K562 (cell line): ENCODE measurements around the gene CYSRT1. TPM values are rescaled to one million over a fixed set of nuclear protein-coding genes. Genes with fewer than 3 reads are reported as not detected.

Source experiments
- ATAC-seq: fragments of 200-7000 bp; cut with Tn5 transposase; 3 replicates; pipeline ENCODE4 v1.9.1; 2020; ENCODE audit warnings: moderate library complexity
- BruUV-seq: library from RNA; stranded (reverse); fragments of 400-500 nt; replicated peaks from 2 replicates; lab custom pipeline; 2021; lab: Mats Ljungman, UMichigan
- CTCF ChIA-PET: fragments of 300-600 bp; formaldehyde crosslinking; extraction: SDS; loops from one replicate; lab custom pipeline; 2021; ENCODE audit warnings: low intra/inter-chr PET ratio; lab: Yijun Ruan, JAX
- POLR2A ChIA-PET: fragments of 300-600, 350-650 bp; sonication (Branson Sonifier 250); formaldehyde crosslinking; extraction: SDS; loops from one replicate; lab custom pipeline; 2021; ENCODE audit warnings: antibody characterized with exemption, inconsistent platforms; lab: Yijun Ruan, JAX
- DNase-seq, 4 experiments: peaks; one replicate each; pipeline versions ENCODE4 v3.0.0 to v3.0.0-alpha.2; 2011 to 2018; ENCODE audit warnings: low spot score in 3 of 4, mixed read lengths in 3 of 4; ENCODE audit errors: extremely low read depth in 1 of 4
- FAIRE-seq: peaks from 2 replicates; lab custom pipeline; 2011; peaks lifted over from hg19 to GRCh38; lab: Jason Lieb, UNC
- H2AFZ ChIP-seq: 2 replicates; pipeline ENCODE4 v1.6.0; 2011; ENCODE audit warnings: low read depth, low read length, control low read depth, inconsistent platforms
- H3K27ac ChIP-seq: fragments of 200-600 bp; 3 replicates; pipeline ENCODE4 v1.8.0; 2011; ENCODE audit warnings: low read depth, mild to moderate bottlenecking, control low read depth, inconsistent platforms, low read length, moderate library complexity, mixed read lengths; ENCODE audit errors: extremely low read depth
- H3K27me3 ChIP-seq, 2 experiments: fragments of 300-600 bp in 1 of 2; 2 replicates in 1 of 2; 3 replicates in 1 of 2; pipeline versions ENCODE4 v1.6.0 to v1.8.0; 2011; ENCODE audit warnings: inconsistent platforms in 2 of 2, low read length in 2 of 2, mild to moderate bottlenecking in 1 of 2, mixed read lengths in 1 of 2, moderate library complexity in 1 of 2; ENCODE audit not compliant: control insufficient read depth in 2 of 2, insufficient read depth in 2 of 2
- H3K36me3 ChIP-seq: fragments of 300-600 bp; 3 replicates; pipeline ENCODE4 v1.8.0; 2011; ENCODE audit warnings: mild to moderate bottlenecking, low read length, inconsistent platforms; ENCODE audit not compliant: control insufficient read depth, insufficient read depth
- H3K4me1 ChIP-seq, 2 experiments: fragments of 200-600 bp in 1 of 2; replicated peaks in 1 of 2; 2 replicates in 1 of 2; 3 replicates in 1 of 2; pipeline versions ENCODE4 v1.5.1 to v1.8.0; 2011; ENCODE audit warnings: inconsistent platforms in 2 of 2, low read length in 2 of 2, mild to moderate bottlenecking in 1 of 2, mixed read lengths in 1 of 2, moderate library complexity in 1 of 2; ENCODE audit not compliant: control insufficient read depth in 2 of 2, insufficient read depth in 2 of 2
- H3K4me2 ChIP-seq: 2 replicates; pipeline ENCODE4 v1.6.1; 2011; ENCODE audit warnings: low read length, control low read depth, inconsistent platforms, mixed read lengths; ENCODE audit not compliant: insufficient read depth
- H3K4me3 ChIP-seq: fragments of 200-600 bp; sonication (generic), shearing (Covaris generic); 2 replicates; pipeline ENCODE4 v1.5.1; 2016; ENCODE audit warnings: control low read depth, inconsistent platforms
- H3K79me2 ChIP-seq: fragments of 200-600 bp; 3 replicates; pipeline ENCODE4 v1.8.0; 2011; ENCODE audit warnings: low read length, inconsistent platforms; ENCODE audit not compliant: control insufficient read depth, insufficient read depth
- H3K9ac ChIP-seq, 2 experiments: 2 replicates each; pipeline versions ENCODE4 v1.6.0 to v1.6.1; 2011; ENCODE audit warnings: low read depth in 2 of 2, low read length in 2 of 2, control low read depth in 1 of 2, inconsistent platforms in 1 of 2, mild to moderate bottlenecking in 1 of 2, mixed read lengths in 1 of 2; ENCODE audit not compliant: insufficient read depth in 1 of 2
- H3K9me1 ChIP-seq: one replicate; pipeline ENCODE4 v1.6.0; 2011; ENCODE audit warnings: inconsistent platforms, mild to moderate bottlenecking, low read length, moderate library complexity; ENCODE audit not compliant: control insufficient read depth, insufficient read depth
- H3K9me3 ChIP-seq: replicated peaks from 2 replicates; pipeline ENCODE4 v1.5.1; 2011; ENCODE audit warnings: low read depth, low read length, inconsistent platforms; ENCODE audit not compliant: control insufficient read depth, insufficient read depth
- H4K20me1 ChIP-seq: replicated peaks from 2 replicates; pipeline ENCODE4 v1.6.1; 2011; ENCODE audit warnings: low read length, inconsistent platforms, mixed read lengths; ENCODE audit not compliant: control insufficient read depth, insufficient read depth
- CBX3 ChIP-seq, 2 experiments: IDR thresholded peaks; 1 replicate in 1 of 2; 2 replicates in 1 of 2; pipeline ENCODE4 v1.6.1; 2012; ENCODE audit warnings: inconsistent platforms in 2 of 2, low read length in 2 of 2, borderline replicate concordance in 1 of 2, control low read depth in 1 of 2
- HES1 ChIP-seq: fragments of 450-650 bp; IDR thresholded peaks from 2 replicates; pipeline ENCODE4 v1.6.1; 2016; ENCODE audit warnings: low read depth, mild to moderate bottlenecking, moderate library complexity
- POLR2G ChIP-seq: fragments of 200-400 bp; formaldehyde crosslinking; IDR thresholded peaks from 2 replicates; pipeline ENCODE4 v1.6.1; 2017; ENCODE audit warnings: low read depth, mild to moderate bottlenecking, antibody characterized with exemption, low read length, moderate library complexity
- PRDM10 ChIP-seq: fragments of 450-650 bp; IDR thresholded peaks from 2 replicates; pipeline ENCODE4 v1.6.1; 2018; ENCODE audit not compliant: partially characterized antibody
- RBFOX2 ChIP-seq: fragments of 200-400 bp; formaldehyde crosslinking; IDR thresholded peaks from 2 replicates; pipeline ENCODE4 v1.6.1; 2017; ENCODE audit warnings: low read depth, mild to moderate bottlenecking, low read length, moderate library complexity
- RBM22 ChIP-seq: fragments of 200-400 bp; formaldehyde crosslinking; IDR thresholded peaks from 2 replicates; pipeline ENCODE4 v1.6.1; 2018; ENCODE audit warnings: low read length, low read depth; ENCODE audit not compliant: poor library complexity, severe bottlenecking
- SMARCC2 ChIP-seq: fragments of 450-650 bp; IDR thresholded peaks from 2 replicates; pipeline ENCODE4 v1.6.1; 2017; ENCODE audit warnings: antibody characterized with exemption, moderate library complexity, mild to moderate bottlenecking, low read depth
- TOE1 ChIP-seq, 2 experiments: fragments of 450-650 bp in 1 of 2; sonication (generic) in 1 of 2; formaldehyde crosslinking in 1 of 2; IDR thresholded peaks; 2 replicates each; pipeline versions ENCODE4 v1.7.1 to v1.8.0; 2016 to 2022; ENCODE audit warnings: borderline replicate concordance in 2 of 2, mild to moderate bottlenecking in 2 of 2, antibody characterized with exemption in 1 of 2, inconsistent platforms in 1 of 2, low read depth in 1 of 2, missing genetic modification reagents in 1 of 2, moderate library complexity in 1 of 2
- ZKSCAN1 ChIP-seq: fragments of 150-350 bp; IDR thresholded peaks from 2 replicates; pipeline ENCODE4 v1.6.1; 2016; ENCODE audit warnings: low read depth, low read length
- ZNF592 ChIP-seq: fragments of 450-650 bp; IDR thresholded peaks from 2 replicates; pipeline ENCODE4 v1.6.1; 2017; ENCODE audit warnings: antibody characterized with exemption, mild to moderate bottlenecking
- WGBS: fragments of 100-300 bp; shearing (Covaris generic); methylation state at CpG from one replicate; pipeline ENCODE4 v1.1.6; 2016; ENCODE audit warnings: low coverage, mixed read lengths; ENCODE audit not compliant: insufficient coverage; ENCODE audit errors: missing lambda C conversion rate; 5-methylcytosine and 5-hydroxymethylcytosine counted together
- in situ Hi-C: fragments of 300-500 bp; cut with MboI; formaldehyde crosslinking; loops from 4 replicates; pipeline ENCODE4 v1.15.0; 2018; ENCODE audit warnings: inconsistent platforms, mixed read lengths
- intact Hi-C: fragments of 100-400 bp; cut with micrococcal nuclease; formaldehyde crosslinking; loops from 2 replicates; pipeline ENCODE4 v1.14.2; 2022
- polyA plus RNA-seq, 8 experiments: library from polyadenylated mRNA; depleted of rRNA in 4 of 8; stranded (reverse) in 5 of 8; unstranded in 3 of 8; fragments of >200 nt; fragmentation: Nextera tagmentation in 2 of 8; fragmentation: Illumina TruSeq in 1 of 8; extraction: Ambion mirVana in 2 of 8; extraction: Trizol in 1 of 8; gene quantifications; 2 replicates each; pipeline versions ENCODE4 v1.2.1 to v1.2.3, GENCODE V29; 2011 to 2014; ENCODE audit warnings: inconsistent platforms in 1 of 8, missing spikeins in 1 of 8
- total RNA-seq, 7 experiments: library from RNA; depleted of rRNA in 6 of 7; stranded (reverse); fragments of >200 nt in 6 of 7; fragmentation: Illumina TruSeq in 2 of 7; extraction: Trizol in 2 of 7; gene quantifications; 2 replicates each; pipeline versions ENCODE4 v1.2.1 to v1.2.3, GENCODE V29; 2011 to 2021; ENCODE audit warnings: low replicate concordance in 1 of 7

CYSRT1 gene
- total and polyA plus RNA-seq, 9 of the 15 experiments (the other 6 are each of a cell fraction or from before 2014, with no cell fraction given) = 0.04 to 1.4 (median 0.42) TPM; not detected in 3

- ATAC-seq (no peak), FAIRE-seq (no peak), DNase-seq (no peak)
- H2AFZ ChIP-seq = no peak overlapping the region
- in situ Hi-C loops (no loop called here), intact Hi-C loops (no loop called here)
- no peak overlapping the region for H3K4me3 ChIP-seq
- POLR2A ChIA-PET = interaction anchor here (0.6 to 1.3 kb wide), 6 partner anchors 9 to 386 kb away, joined by 3 to 6 read pairs (median 3); partner anchors contain the start of gene TRAF2
- peaks cover 37 to 83% of the 10 kb centered on the region in 2 experiments for H3K4me1 ChIP-seq
- H3K36me3 ChIP-seq = peaks cover 53% of the 10 kb centered on the region
- H4K20me1 ChIP-seq = no peaks in the 10 kb centered on the region
- H3K4me2 ChIP-seq = no peak overlapping the region
- H3K79me2 ChIP-seq = peaks cover 10% of the 10 kb centered on the region; the same call in 2 of the 3 replicates
- H3K9ac ChIP-seq = peak overlapping the region in 1 of 2 experiments; percentile 65; a peak in 2 of 4 replicates
- H3K9me3 ChIP-seq = no peaks in the 10 kb centered on the region
- H3K9me1 ChIP-seq = no peaks in the 10 kb centered on the region
- 85% methylated on average over 24 of the region's 39 CpGs for WGBS
- CTCF ChIA-PET = no interaction called here
- H3K27ac ChIP-seq = no peak overlapping the region
- no TSS peak for BruUV-seq
- H3K27me3 ChIP-seq = no peaks in the 10 kb centered on the region
- TF ChIP-seq HES1 = no peak
- TF ChIP-seq PRDM10 = no peak
- TF ChIP-seq CBX3 (IDR thresholded peaks at IDR 0.05; ENCODE audit: borderline replicate concordance in 1 of 2, low read length in 2 of 2) = no peak
- no peak for TF ChIP-seq ZKSCAN1
- no peak for TF ChIP-seq SMARCC2
- no peak for TF ChIP-seq ZNF592
- TF ChIP-seq POLR2G = peak; percentile 61
- TF ChIP-seq RBFOX2 = 0 out of 2 replicates have a peak, but pooled peaks have one; percentile 42
- no peak for TF ChIP-seq TOE1 (IDR thresholded peaks at IDR 0.05; ENCODE audit: borderline replicate concordance)
- no peak for TF ChIP-seq TOE1 (CRISPR knock-in tag; IDR thresholded peaks at IDR 0.05; ENCODE audit: borderline replicate concordance, low read depth)
- peak; percentile 31 for TF ChIP-seq RBM22
These were observed 47.5 kb downstream of the CYSRT1 start for GRCh38 chr9:137272241-137273094.
